ENCODE data around the gene TBC1D21. TPM values are rescaled to one million over a fixed set of nuclear protein-coding genes. Genes with fewer than 3 reads are reported as not detected.

The TBC1D21 gene
- total RNA-seq, 6 experiments from 2014 or later = not detected

- ATAC-seq = no peak
- Histone ChIP-seq H3K27ac (no peak overlapping the region), H3K4me1 (no peaks in the 10 kb centered on the region), H3K4me3 (no peak overlapping the region), H3K9me3 (no peaks in the 10 kb centered on the region), H3K27me3 (no peaks in the 10 kb centered on the region), H3K36me3 (no peaks in the 10 kb centered on the region)
- intact Hi-C loops (cut with DNase I) = no loop called here
- TF ChIP-seq POLR2A (IDR thresholded peaks at IDR 0.05) = no peak
- TF ChIP-seq, protein P1, sequence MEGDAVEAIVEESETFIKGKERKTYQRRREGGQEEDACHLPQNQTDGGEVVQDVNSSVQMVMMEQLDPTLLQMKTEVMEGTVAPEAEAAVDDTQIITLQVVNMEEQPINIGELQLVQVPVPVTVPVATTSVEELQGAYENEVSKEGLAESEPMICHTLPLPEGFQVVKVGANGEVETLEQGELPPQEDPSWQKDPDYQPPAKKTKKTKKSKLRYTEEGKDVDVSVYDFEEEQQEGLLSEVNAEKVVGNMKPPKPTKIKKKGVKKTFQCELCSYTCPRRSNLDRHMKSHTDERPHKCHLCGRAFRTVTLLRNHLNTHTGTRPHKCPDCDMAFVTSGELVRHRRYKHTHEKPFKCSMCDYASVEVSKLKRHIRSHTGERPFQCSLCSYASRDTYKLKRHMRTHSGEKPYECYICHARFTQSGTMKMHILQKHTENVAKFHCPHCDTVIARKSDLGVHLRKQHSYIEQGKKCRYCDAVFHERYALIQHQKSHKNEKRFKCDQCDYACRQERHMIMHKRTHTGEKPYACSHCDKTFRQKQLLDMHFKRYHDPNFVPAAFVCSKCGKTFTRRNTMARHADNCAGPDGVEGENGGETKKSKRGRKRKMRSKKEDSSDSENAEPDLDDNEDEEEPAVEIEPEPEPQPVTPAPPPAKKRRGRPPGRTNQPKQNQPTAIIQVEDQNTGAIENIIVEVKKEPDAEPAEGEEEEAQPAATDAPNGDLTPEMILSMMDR (IDR thresholded peaks at IDR 0.05) = no peak
- WGBS (ENCODE audit: insufficient coverage, low coverage, low lambda C conversion rate, missing lambda C conversion rate) = no CpG with 5 or more reads among the region's 2 CpGs
- no peak for DNase-seq
Observed at GRCh38 chr15:73909651-73910050, 36.3 kb downstream of the TBC1D21 start.

GRCh38 chr15:73910522-73911303, 37.3 kb downstream of the TBC1D21 start:
- Histone ChIP-seq H3K4me3 (no peak overlapping the region), H3K27ac (no peak overlapping the region), H3K9me3 (no peaks in the 10 kb centered on the region), H3K4me1 (no peaks in the 10 kb centered on the region), H3K36me3 (no peaks in the 10 kb centered on the region), H3K27me3 (no peaks in the 10 kb centered on the region)
- 52% methylated on average over 5 of the region's 7 CpGs for WGBS (ENCODE audit: insufficient coverage, low coverage, low lambda C conversion rate, missing lambda C conversion rate)
- DNase-seq (no peak), ATAC-seq (no peak)
- intact Hi-C loops (cut with DNase I) = no loop called here
- no peak for TF ChIP-seq POLR2A (IDR thresholded peaks at IDR 0.05)
- TF ChIP-seq, protein P1 (IDR thresholded peaks at IDR 0.05) = no peak

- no peak overlapping the region for H3K4me3 ChIP-seq
- H3K9me3 ChIP-seq = no peaks in the 10 kb centered on the region
- no peak for TF ChIP-seq POLR2A (IDR thresholded peaks at IDR 0.05)
- TF ChIP-seq, protein P1 (IDR thresholded peaks at IDR 0.05) = no peak
- intact Hi-C loops (cut with DNase I) = no loop called here
- no peaks in the 10 kb centered on the region for H3K4me1 ChIP-seq
- H3K36me3 ChIP-seq = no peaks in the 10 kb centered on the region
- DNase-seq (no peak), ATAC-seq (no peak)
- H3K27ac ChIP-seq = no peak overlapping the region
- 59% methylated on average over 5 of the region's 7 CpGs for WGBS (ENCODE audit: insufficient coverage, low coverage, low lambda C conversion rate, missing lambda C conversion rate)
- no peaks in the 10 kb centered on the region for H3K27me3 ChIP-seq
Observed at GRCh38 chr15:73912030-73912596, 38.7 kb downstream of the TBC1D21 start.

GRCh38 chr15:73914145-73914544, 40.8 kb downstream of the TBC1D21 start:
- TF ChIP-seq, protein P1 (IDR thresholded peaks at IDR 0.05) = no peak
- TF ChIP-seq POLR2A (IDR thresholded peaks at IDR 0.05) = no peak
- ATAC-seq = peak in 3 of 4 donors; percentile 23 to 32 (median 29)
- H3K27me3 ChIP-seq = no peaks in the 10 kb centered on the region

More at GRCh38 chr15:73914145-73914544, 40.8 kb downstream of the TBC1D21 start:
- WGBS (ENCODE audit: insufficient coverage, low coverage, low lambda C conversion rate, missing lambda C conversion rate) = 43% methylated on average over 1 of the region's 3 CpGs
- no peaks in the 10 kb centered on the region for H3K4me1 ChIP-seq
- intact Hi-C loops (cut with DNase I) = no loop called here
- no peaks in the 10 kb centered on the region for H3K36me3 ChIP-seq
- no peak overlapping the region for H3K27ac ChIP-seq
- H3K9me3 ChIP-seq = no peaks in the 10 kb centered on the region
- DNase-seq = no peak
- H3K4me3 ChIP-seq = no peak overlapping the region

All from right lobe of liver (tissue), 6 donors.